Astrocyte (in vitro differentiated cells and primary cell): Measurements from ENCODE around the gene KIF2A. TPM values are rescaled to one million over a fixed set of nuclear protein-coding genes. Genes with fewer than 3 reads are reported as not detected.

Experiments
- DNase-seq: peaks from one replicate; pipeline ENCODE4 v3.0.0-alpha.2; 2010; ENCODE audit warnings: low read depth
- FAIRE-seq: peaks from 2 replicates; lab custom pipeline; 2011; peaks lifted over from hg19 to GRCh38; lab: Jason Lieb, UNC
- H2AFZ ChIP-seq: 2 replicates; pipeline ENCODE4 v1.6.0; 2012; ENCODE audit warnings: low read depth, low read length, inconsistent platforms
- H3K27ac ChIP-seq: 2 replicates; pipeline ENCODE4 v1.5.1; 2011; ENCODE audit warnings: low read depth, low read length, inconsistent platforms
- H3K27me3 ChIP-seq: 2 replicates; pipeline ENCODE4 v1.6.0; 2011; ENCODE audit warnings: low read length, inconsistent platforms; ENCODE audit not compliant: insufficient read depth
- H3K36me3 ChIP-seq: 2 replicates; pipeline ENCODE4 v1.5.1; 2011; ENCODE audit warnings: low read length, inconsistent platforms; ENCODE audit not compliant: insufficient read depth
- H3K4me1 ChIP-seq: 2 replicates; pipeline ENCODE4 v1.5.1; 2011; ENCODE audit warnings: low read length, inconsistent platforms; ENCODE audit not compliant: insufficient read depth
- H3K4me2 ChIP-seq: 2 replicates; pipeline ENCODE4 v1.6.0; 2012; ENCODE audit warnings: low read length, inconsistent platforms
- H3K4me3 ChIP-seq: 2 replicates; pipeline ENCODE4 v1.5.1; 2011; ENCODE audit warnings: low read depth, mild to moderate bottlenecking, low read length, inconsistent platforms; ENCODE audit not compliant: insufficient read depth
- H3K79me2 ChIP-seq: 2 replicates; pipeline ENCODE4 v1.6.0; 2012; ENCODE audit warnings: mild to moderate bottlenecking, low read length, inconsistent platforms; ENCODE audit not compliant: insufficient read depth
- H3K9ac ChIP-seq: 2 replicates; pipeline ENCODE4 v1.6.0; 2012; ENCODE audit warnings: mild to moderate bottlenecking, low read length, inconsistent platforms
- H3K9me3 ChIP-seq: 2 replicates; pipeline ENCODE4 v1.5.1; 2012; ENCODE audit warnings: low read depth, mild to moderate bottlenecking, low read length, inconsistent platforms; ENCODE audit not compliant: insufficient read depth
- H4K20me1 ChIP-seq: 2 replicates; pipeline ENCODE4 v1.6.0; 2012; ENCODE audit warnings: low read length, inconsistent platforms; ENCODE audit not compliant: insufficient read depth
- H3K27ac Mint-ChIP-seq: one replicate; pipeline ENCODE4 v1.8.0; 2021; ENCODE audit warnings: mild to moderate bottlenecking, mixed read lengths; ENCODE audit not compliant: unreplicated experiment
- H3K27me3 Mint-ChIP-seq: one replicate; pipeline ENCODE4 v1.8.0; 2021; ENCODE audit warnings: low read depth, mixed read lengths; ENCODE audit not compliant: unreplicated experiment
- H3K36me3 Mint-ChIP-seq: one replicate; pipeline ENCODE4 v1.8.0; 2021; ENCODE audit warnings: low read depth, mixed read lengths; ENCODE audit not compliant: unreplicated experiment
- H3K4me1 Mint-ChIP-seq: one replicate; pipeline ENCODE4 v1.8.0; 2021; ENCODE audit warnings: low read depth, mixed read lengths; ENCODE audit not compliant: unreplicated experiment
- H3K4me3 Mint-ChIP-seq: one replicate; pipeline ENCODE4 v1.8.0; 2021; ENCODE audit warnings: mild to moderate bottlenecking, moderate library complexity, mixed read lengths; ENCODE audit not compliant: unreplicated experiment
- H3K9me3 Mint-ChIP-seq: one replicate; pipeline ENCODE4 v1.8.0; 2021; ENCODE audit warnings: mild to moderate bottlenecking, mixed read lengths; ENCODE audit not compliant: unreplicated experiment
- CTCF ChIP-seq: IDR thresholded peaks from 2 replicates; pipeline ENCODE4 v1.5.1; 2011; ENCODE audit warnings: low read depth, mild to moderate bottlenecking, inconsistent platforms, low read length, moderate library complexity; ENCODE audit not compliant: insufficient read depth
- EZH2 ChIP-seq: IDR thresholded peaks from 2 replicates; pipeline ENCODE4 v1.6.1; 2012; ENCODE audit warnings: mild to moderate bottlenecking, low read length, inconsistent platforms; ENCODE audit not compliant: insufficient read depth
- total RNA-seq: library from RNA; stranded (reverse); gene quantifications from 2 replicates; pipeline ENCODE4 v1.2.1, GENCODE V29; 2021

Gene KIF2A
- total RNA-seq, 1 donor from 2014 or later: 79.1 TPM

GRCh38 chr5:62385131-62385530 lies 79.1 kb downstream of the KIF2A start:
- Histone ChIP-seq H3K4me3 (no peak overlapping the region), H3K36me3 (peaks cover 51% of the 10 kb centered on the region), H3K27me3 (no peaks in the 10 kb centered on the region), H4K20me1 (no peaks in the 10 kb centered on the region), H3K9ac (no peak overlapping the region), H2AFZ (no peak overlapping the region), H3K4me2 (no peak overlapping the region), H3K4me1 (peaks cover 8% of the 10 kb centered on the region), H3K27ac (no peak overlapping the region), H3K9me3 (no peaks in the 10 kb centered on the region), H3K79me2 (no peaks in the 10 kb centered on the region)
- Mint-ChIP-seq H3K4me3 (no peak overlapping the region), H3K27me3 (no peaks in the 10 kb centered on the region), H3K4me1 (peaks cover 6% of the 10 kb centered on the region), H3K27ac (no peak overlapping the region), H3K9me3 (no peaks in the 10 kb centered on the region), H3K36me3 (peaks cover 10% of the 10 kb centered on the region)
- no peak for TF ChIP-seq EZH2
- no peak for TF ChIP-seq CTCF
- no peak for DNase-seq
- FAIRE-seq: peak; percentile 9

GRCh38 chr5:62385816-62386400 lies 79.9 kb downstream of the KIF2A start:
- no peaks in the 10 kb centered on the region for H3K79me2 ChIP-seq
- H3K27me3 ChIP-seq: no peaks in the 10 kb centered on the region
- Mint-ChIP-seq H3K4me3 (no peak overlapping the region), H3K9me3 (no peaks in the 10 kb centered on the region), H3K27me3 (no peaks in the 10 kb centered on the region), H3K27ac (no peak overlapping the region), H3K4me1 (peaks cover 6% of the 10 kb centered on the region), H3K36me3 (peaks cover 12% of the 10 kb centered on the region)
- peak overlapping the region; percentile 35 for H3K4me2 ChIP-seq
- no peak overlapping the region for H3K4me3 ChIP-seq
- no peak for TF ChIP-seq CTCF
- no peak for TF ChIP-seq EZH2
- no peak for FAIRE-seq
- H2AFZ ChIP-seq: no peak overlapping the region
- no peaks in the 10 kb centered on the region for H3K9me3 ChIP-seq
- peaks cover 55% of the 10 kb centered on the region for H3K36me3 ChIP-seq
- DNase-seq: peak; percentile 35
- H3K9ac ChIP-seq: no peak overlapping the region
- H3K4me1 ChIP-seq: peaks cover 8% of the 10 kb centered on the region
- H4K20me1 ChIP-seq: no peaks in the 10 kb centered on the region
- H3K27ac ChIP-seq: no peak overlapping the region

- no peak overlapping the region for H3K27ac Mint-ChIP-seq
Measured at GRCh38 chr5:62386824-62387223, 80.8 kb downstream of the KIF2A start.

More at GRCh38 chr5:62386824-62387223, 80.8 kb downstream of the KIF2A start:
- FAIRE-seq (no peak), DNase-seq (no peak)
- no peak overlapping the region for H3K4me2 ChIP-seq
- H3K27ac ChIP-seq: no peak overlapping the region
- H3K4me3 ChIP-seq: no peak overlapping the region
- no peak overlapping the region for H2AFZ ChIP-seq
- H3K9me3 ChIP-seq: no peaks in the 10 kb centered on the region
- Mint-ChIP-seq H3K4me3 (no peak overlapping the region), H3K27me3 (no peaks in the 10 kb centered on the region), H3K36me3 (peaks cover 9% of the 10 kb centered on the region), H3K4me1 (peaks cover 6% of the 10 kb centered on the region), H3K9me3 (no peaks in the 10 kb centered on the region)
- peaks cover 51% of the 10 kb centered on the region for H3K36me3 ChIP-seq
- TF ChIP-seq EZH2: no peak
- TF ChIP-seq CTCF: no peak
- H3K4me1 ChIP-seq: peaks cover 8% of the 10 kb centered on the region
- no peaks in the 10 kb centered on the region for H3K79me2 ChIP-seq
- H3K9ac ChIP-seq: no peak overlapping the region
- H3K27me3 ChIP-seq: no peaks in the 10 kb centered on the region
- no peaks in the 10 kb centered on the region for H4K20me1 ChIP-seq
